GM19025 (cell line): ENCODE measurements around the gene ANKRD40CL.
"Not testable (repeated sequence)": the region's sequence is repeated elsewhere in the genome, so short reads cannot be mapped to it uniquely, and the experiment has no call there.

ENCODE experiments used
- ATAC-seq: cut with Tn5 transposase; IDR thresholded peaks from one replicate; pipeline ENCODE4 v1.9.1; 2021; ENCODE audit warnings: mild to moderate bottlenecking, low read depth, moderate library complexity; ENCODE audit not compliant: unreplicated experiment

The ANKRD40CL gene

DNA sequence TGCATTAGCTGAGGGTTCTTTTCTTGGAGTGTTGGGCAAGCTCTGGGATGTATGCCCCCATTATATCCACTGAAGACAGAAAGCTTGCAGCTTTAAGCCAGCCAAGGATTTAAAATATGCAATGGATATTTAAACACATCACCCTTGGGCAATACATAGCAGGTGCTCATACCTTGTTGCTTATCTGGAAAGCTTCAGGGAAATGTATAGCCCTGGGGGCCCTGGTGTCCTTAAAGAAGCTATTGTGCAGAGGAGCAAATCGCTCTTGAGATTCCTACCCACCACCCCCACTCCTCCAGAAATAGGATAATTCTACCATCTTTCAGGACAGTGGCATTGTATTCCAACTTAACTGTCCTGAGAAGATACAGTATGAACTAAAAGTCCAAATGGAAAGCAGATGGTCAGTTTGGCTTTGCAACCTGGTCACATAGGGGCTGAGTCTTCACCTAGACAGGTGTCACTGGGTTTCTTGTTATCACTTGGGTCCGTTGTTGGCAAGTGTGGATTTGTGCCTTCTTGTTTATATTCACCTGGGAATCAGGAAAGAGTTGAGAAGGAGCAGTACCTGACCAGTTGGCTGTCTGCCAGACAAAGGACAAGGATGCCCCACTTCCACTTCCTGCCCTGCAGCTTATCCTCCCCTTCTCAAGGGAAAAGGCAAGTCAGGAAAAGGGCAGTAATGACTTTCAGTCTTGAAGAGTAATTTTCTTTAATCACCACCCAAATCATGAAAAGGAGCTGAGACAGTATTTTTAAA lies 3.4 kb downstream of the ANKRD40CL start:
- ATAC-seq, result no peak

DNA sequence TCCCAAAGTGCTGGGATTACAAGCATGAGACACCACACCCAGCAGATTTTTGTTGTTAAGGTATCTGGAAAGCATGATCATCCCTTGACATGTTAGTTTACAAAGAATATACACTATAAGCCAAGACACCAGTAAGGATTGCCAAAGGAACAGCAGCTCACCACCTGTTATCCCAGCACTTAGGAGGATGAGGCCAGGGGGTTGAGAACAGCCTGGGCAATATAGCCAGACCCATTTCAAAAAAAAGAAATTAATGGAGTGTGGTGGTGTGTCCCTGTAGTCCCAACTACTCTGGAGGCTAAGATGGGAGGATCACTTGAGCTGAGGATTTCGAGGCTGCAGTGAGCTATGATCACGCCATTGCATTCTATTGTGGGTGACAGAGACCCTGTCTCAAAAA lies 5.1 kb downstream of the ANKRD40CL start:
- ATAC-seq, result no peak

DNA sequence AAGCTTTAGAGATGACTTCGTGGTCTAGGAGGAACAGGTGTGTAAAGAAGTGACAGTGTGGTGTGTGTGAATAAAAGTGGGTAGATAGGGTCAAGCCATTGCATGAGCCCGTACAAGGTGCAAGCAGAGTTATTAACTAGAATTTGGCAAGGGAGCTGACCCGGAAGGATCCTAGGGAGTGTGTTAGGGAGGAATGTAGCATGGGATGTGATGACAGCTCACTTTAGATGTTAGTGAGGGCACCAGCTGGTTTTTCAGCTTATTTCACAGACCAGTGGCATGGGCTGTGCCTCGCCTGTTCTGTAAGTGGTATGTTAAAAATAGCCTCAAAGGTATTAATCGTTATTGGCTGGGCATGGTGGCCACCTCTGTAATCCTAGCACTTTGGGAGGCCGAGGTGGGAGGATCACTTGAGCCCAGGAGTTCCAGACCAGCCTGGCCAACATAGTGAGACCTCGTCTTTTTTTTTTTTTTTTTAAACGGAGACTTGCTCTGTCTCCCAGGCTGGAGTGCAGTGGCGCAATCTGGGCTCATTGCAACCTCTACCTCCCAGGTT lies 8.3 kb downstream of the ANKRD40CL start:
- no peak for ATAC-seq

DNA sequence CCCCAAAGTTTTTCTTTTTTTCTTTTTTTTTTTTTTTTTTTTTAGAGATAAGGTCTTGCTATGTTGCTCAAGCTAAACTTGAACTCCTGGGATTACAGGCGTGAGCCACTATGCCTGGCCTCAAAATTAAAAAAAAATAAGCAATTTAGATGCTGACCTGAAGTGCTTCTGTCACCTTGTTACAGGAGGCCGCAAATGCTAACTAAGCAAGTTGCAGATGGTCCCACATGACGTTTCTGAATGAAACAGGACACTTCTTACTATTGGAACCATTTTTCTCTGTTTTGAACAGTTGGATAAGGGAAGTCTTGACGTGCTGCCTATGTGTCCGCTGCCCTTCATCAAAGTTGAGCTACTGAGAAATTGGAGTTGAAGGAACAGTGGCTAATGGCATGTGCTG lies 8.8 kb downstream of the ANKRD40CL start:
- no peak for ATAC-seq

DNA sequence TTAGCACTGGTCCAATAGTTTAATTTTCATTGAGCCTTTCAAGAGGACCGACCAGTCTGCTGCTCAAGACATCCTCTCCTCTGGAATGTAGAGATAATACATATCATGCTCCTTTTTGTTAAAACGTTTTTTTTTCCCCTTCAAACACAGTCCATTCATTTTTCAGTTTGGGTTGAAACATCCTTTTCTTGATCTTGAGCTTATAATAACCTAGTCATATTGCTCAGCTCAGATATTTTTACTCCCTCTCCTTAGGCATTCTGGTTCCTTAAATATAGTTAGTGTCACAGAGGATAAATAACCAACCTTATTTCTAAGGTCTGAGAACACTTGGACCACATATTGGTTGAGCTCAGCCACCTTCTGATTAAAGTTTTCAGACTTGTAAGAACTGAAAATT lies 12.8 kb downstream of the ANKRD40CL start:
- ATAC-seq, result no peak

DNA sequence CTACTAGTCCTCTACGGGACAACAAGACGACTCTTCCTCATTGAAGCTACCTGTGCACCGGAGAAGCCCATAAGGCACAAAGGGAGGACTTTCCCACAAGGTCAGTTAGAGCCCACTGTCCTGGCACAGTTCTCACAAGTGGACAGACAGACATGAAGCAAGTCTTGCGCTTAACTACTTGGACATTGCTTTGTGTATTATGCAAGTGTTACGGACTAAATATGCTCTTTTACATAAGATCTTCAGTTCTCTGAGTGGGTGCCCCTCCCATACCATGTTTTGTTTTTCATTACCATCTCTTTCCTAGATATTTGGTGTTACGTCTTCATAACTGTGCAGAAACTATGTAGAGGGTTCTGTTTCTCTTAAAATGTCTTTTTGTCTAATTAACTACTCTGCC lies 18.1 kb downstream of the ANKRD40CL start:
- ATAC-seq, result no peak

DNA sequence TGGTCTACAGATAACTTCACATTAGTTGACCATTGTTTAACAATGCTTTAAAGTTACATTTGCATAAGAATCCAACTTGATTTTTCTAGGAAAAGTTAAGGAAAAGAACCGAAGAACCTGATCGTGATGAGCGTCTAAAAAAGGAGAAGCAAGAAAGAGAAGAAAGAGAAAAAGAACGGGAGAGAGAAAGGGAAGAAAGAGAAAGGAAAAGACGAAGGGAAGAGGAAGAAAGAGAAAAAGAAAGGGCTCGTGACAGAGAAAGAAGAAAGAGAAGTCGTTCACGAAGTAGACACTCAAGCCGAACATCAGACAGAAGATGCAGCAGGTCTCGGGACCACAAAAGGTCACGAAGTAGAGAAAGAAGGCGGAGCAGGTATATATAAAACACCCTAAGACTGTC lies 21.7 kb downstream of the ANKRD40CL start:
- ATAC-seq, result no peak

DNA sequence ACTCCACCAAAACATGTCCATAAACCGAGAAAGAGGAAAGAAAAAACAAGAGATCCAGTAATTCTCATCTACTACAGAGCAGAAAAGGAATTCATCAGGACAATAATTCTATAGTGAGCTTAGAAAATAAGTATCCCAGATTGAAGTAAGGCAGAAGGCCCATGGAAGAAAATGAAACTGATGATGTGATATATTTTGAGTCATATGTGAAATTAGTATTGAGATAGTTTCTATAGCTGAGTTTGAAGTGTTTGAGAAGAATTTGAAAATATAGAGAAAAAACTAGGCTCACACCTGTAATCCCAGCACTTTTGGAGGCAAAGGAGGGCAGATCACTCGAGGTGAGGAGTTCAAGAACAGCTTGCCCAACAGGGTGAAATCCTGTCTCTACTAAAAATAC lies 28.2 kb downstream of the ANKRD40CL start:
- ATAC-seq, result no peak

DNA sequence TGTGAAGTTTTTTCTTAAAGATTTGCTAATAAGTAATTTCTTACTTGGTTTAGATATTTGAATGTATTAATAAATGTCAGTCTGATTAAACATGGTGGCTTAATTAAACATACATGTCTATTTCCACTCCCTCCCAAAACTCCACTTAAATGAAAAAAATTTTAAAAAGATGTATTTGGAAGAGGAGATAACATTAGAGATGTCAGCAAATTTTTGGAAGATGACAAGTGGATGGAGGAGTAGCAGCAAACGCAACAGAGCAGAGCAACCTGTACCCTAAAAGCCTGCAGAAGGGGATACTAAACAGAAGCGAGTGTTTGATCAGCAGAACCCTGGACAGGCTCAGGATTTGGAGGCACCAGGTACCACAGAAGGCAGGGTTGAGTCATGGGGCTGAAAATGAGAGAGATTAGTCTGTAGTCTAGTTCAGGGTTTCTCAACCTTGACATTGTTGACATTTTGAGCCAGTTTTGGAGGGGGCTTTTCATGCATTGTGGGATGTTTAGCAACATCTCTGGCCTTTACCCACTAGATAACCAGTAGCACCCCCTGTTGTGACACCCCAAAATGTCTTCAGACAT lies 30.1 kb downstream of the ANKRD40CL start:
- no peak for ATAC-seq

DNA sequence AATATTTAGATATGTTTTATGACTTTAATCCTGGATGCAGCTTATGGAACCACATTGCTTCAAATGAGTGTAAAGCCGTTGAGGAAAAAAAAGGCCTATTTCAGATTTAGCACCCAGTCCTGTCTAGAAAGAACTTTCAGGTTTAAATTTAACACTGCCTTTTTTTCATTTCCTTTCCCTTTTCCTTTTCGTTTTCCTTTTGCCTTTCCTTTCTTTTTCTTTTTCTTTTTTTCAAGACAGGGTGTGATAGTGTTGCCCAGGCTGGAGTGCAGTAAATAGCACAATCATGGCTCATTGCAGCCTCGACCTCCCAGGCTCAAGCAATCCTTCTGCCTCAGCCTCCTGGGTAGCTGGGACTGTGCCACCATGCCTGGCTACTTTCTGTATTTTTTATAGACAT lies 32.0 kb downstream of the ANKRD40CL start:
- no peak for ATAC-seq

DNA sequence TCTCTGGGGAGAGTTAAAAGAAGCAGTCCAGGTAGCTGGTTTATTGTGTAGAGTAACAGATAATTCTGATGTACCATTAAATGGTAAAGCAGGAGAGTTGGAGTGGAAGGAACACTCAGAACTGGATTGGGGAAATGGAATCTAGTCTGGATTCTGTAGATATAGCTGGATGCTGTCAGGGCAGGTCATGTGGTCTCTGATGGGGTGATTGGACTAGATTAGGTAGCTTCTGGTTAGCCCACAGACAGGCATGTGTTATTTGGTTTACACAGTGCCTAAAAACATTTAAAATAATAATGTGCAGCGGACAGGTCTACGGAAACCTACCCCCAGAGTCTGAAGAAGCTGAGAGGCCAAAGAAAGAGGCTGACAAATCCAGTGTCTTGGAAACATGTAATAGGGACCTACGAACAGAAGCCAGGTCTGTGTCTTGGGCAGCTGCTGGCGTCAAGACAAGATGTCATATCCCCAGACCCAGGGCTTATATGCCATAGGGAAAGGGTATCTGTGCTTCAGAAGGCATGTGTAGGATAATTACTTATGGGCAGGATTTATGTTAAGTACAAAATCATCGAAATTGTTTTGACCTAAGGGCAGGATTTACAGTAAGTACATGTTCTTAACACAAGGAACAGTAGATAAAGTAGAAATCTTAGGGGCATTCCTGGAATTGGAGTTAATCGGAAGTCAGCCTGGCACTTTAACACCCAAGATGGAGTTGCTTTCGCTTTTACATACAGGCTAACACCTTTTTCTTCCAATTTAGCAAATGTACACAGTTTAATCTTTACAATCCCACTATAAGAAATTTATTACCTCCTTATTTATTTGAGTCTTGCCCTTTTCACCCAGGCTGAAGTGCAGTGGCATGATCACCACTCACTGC lies 35.5 kb downstream of the ANKRD40CL start:
- no peak for ATAC-seq

DNA sequence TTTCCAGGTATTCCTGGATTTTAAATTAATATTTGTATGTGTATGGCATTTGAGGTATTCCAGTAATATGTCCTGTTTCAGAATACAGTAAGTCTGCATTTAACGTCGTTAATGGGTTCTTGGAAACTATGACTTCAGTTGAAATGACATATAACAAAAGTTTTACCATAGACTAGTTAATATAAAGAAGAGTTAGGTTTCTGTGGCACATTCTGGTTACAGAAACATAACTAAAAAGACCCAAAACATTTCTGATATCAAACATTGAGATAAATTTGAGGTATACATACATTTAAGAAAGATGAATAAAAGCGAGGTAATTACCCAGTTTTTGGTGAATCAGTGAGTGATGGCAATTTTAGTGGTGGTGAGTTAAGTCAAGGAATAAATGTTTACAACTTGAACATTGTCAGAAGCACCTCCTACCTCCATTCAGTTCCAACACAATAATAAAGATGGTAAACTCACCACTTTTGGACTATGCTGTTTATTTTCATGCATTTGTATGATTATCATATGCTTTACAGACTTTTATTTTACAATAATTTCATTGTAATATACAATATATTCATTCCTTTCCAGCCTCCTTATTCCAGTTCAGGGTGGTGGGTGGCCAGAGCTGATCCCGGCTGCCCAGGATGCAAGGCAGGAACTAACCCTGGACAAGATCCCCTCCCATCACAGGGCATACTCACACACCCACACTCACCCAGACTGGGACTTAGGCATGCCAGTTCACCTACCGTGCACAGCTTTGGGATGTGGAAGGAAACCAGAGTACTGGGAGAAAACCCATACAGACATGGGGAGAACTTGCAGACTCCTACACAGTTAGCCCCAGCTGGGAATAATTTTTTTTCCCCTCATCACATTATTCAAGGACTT lies 38.2 kb downstream of the ANKRD40CL start:
- no peak for ATAC-seq

DNA sequence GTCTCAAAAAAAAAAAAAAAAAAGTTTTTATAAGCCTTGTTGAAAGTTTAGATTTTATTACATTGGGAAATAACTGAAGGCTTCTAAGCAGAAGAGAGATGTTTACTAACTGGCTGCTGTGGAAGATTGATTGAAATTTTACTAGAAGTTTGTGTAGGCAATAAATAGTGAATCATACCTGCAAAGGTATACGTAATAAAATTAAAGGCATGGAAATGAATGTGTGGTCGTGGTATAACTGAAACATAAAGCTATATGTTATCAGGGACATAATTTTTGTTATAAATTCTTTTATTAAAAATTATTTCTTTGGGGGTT lies 39.2 kb downstream of the ANKRD40CL start:
- ATAC-seq, result no peak

DNA sequence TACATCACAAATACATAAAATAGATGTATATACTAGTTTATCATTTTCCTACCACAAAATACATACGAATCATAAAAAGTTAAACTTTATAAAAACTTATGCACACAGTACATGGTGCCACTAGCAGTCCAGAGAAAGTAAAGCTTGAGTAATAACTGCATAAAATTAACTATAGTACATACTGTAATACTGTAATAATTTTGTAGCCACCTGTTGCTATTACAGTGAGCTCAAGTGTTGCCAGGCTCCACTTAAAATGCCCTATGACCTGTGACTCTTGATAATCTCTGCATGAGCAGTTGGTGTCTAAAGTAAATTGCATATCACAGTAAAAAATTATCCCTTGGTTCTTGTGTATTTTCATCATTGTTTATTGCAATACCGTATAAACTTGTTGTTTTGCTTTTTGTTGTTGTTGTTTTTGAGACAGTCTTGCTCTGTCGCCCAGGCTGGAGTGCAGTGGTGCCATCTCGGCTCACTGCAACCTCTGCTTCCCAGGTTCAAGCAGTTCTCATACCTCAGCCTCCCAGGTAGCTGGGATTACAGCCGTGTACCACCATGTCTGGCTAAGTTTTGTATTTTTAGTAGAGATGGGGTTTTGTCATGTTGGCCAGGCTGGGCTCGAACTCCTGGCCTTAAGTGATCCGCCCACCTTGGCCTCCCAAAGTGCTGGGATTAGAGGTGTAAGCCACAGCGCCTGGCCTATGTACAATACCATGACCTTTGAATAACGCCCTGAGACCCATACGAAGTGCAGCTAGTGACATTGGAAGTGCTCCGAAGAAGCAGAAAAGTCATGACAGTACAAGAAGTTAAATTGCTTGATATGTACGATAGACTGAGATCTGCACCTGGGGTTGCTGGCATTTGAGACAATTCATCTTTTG lies 41.3 kb downstream of the ANKRD40CL start:
- no peak for ATAC-seq

DNA sequence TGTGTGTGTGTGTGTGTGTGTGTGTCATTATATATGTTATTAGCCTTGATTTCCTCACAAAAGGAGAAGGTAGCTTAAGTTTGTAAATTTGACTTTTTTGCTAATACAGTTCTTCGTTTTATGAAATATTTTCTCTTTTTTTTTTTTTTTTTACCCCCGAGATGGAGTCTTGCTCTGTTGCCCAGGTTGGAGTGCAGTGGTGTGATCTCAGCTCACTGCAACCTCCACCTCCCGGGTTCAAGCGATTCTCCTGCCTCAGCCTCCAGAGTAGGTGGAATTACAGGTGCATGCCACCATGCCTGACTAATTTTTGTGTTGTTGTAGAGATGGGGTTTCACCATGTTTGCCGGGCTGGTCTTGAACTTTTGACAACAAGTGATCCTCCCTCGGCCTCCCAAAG lies 42.7 kb downstream of the ANKRD40CL start:
- not testable (repeated sequence) for ATAC-seq

DNA sequence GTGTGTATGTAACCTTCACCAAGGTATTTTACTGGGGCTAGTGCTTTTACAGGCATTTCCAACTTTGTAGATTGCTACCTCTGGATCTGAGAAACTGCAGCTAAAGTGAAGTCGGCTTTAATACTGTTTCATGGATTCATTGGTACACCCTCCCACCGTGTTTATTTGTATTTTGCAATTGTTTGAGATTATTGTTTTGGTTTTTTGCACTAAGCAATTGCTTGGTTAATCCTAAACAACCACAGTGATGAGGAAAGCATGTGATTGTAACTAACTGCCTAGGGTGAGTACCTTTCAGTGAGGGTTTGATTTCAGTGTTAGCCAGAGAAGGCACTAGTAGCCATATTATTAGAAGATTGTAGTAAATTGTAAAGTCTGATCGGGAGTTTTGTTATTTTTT lies 44.6 kb downstream of the ANKRD40CL start:
- ATAC-seq, result no peak

DNA sequence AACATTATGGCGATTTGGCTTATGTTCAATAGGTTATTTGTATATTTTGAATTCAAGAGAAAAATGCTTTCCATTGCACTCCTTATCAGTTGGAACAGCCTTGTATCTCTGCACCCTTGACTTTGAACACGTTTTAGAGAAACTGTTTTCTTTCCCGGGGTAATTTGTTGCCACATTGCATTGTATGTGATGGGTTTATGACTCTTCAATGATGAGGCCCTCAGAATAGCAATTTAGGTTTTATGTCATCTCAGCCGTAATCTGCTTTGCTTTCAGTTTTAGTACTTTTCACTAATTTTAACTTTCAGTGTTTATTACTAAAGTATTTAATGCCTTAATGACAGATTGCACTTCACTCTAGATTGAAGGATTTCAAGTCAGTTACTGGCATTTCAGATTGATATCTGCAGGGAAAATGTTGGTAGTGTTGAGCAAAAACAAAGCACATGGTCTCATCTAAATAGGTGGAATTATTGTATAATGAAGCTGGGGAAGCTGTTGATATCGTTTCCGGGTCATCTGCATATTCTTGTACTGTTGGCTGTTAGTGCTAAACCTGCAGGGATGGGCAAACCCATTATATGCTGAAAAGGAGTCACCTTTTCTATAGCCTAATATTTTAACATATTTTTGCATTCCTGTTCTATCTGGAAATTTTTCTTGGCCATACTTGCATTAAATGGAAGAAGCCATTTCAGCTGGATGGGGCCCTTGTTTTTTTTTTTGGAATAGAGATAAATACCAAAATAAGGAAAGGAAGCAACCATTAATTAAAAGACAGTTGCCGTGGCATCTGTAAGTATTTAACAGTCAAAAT lies 45.9 kb downstream of the ANKRD40CL start:
- no peak for ATAC-seq

DNA sequence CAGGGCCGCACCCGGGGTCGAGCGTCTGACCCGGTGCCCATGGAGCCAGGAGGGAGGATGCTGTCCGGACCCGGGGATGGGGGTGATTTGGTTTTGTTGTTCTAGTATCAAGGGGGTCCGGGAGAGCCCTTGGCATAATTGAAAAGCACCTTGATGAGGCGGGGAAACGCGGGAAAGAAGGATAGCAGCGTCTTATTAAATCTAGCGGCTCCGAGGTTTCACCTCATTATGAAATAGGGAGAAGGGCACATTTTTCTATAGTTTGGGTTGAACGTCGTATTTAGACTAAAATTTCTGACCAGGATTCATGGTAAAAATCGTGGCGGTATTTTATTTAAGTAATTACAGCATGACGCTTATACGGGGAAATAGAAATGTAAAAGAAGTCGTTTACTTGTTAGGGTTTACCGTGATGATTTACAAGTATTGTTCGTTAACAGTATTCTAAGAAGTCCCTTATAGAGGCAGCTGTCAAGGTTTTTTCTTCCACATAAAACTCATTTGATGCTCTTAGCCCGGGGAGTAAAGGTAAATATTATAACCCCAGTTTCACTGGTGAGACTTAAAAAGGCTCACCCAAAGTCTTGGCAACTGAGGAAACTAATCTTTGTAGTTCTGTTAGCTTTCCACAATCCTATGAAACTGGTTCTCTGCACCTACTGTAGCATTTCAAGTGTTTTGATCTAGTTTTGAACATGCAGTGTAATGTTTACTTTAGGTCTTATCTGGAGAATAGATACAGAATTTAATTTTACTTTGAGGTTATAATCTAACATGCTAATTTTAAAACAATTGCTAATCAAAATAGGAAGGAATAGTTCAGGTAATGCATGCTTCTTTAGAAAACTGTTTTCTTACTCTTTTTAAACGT lies 47.2 kb downstream of the ANKRD40CL start:
- no peak for ATAC-seq
